ENCODE data around the gene C11orf24. TPM values are rescaled to one million over a fixed set of nuclear protein-coding genes. Genes with fewer than 3 reads are reported as not detected.

Gene C11orf24
- total and polyA plus RNA-seq, 2 of the 8 experiments (the other 6 are each of a cell fraction or from before 2014, with no cell fraction given), result 45.4 to 51.7 TPM

GRCh38 chr11:68226421-68226820 lies 45.4 kb downstream of the C11orf24 start:
- no peak overlapping the region for H3K9ac ChIP-seq (replicated peaks in 1 of 4; ENCODE audit: extremely low read depth in 1 of 4, low read depth in 3 of 4, low read length in 3 of 4)
- no peak overlapping the region for H2BK15ac ChIP-seq (ENCODE audit: low read length)
- H3K27ac ChIP-seq (ENCODE audit: low read depth, low read length), result no peak overlapping the region
- no peak for DNase-seq (ENCODE audit: low read depth in 1 of 2, low spot score in 2 of 2)
- no peak overlapping the region for H2BK20ac ChIP-seq (ENCODE audit: low read length)
- no peak overlapping the region for H3K4ac ChIP-seq (replicated peaks; ENCODE audit: insufficient read length, low read depth, low read length)
- no peak overlapping the region for H3K4me3 ChIP-seq (ENCODE audit: extremely low read depth in 1 of 4, insufficient read depth in 2 of 4, low read depth in 3 of 4, low read length in 4 of 4)
- peaks cover 0 to 2% of the 10 kb centered on the region in 2 experiments for H4K20me1 ChIP-seq (replicated peaks in 1 of 2; ENCODE audit: control insufficient read depth in 1 of 2, insufficient read depth in 2 of 2, low read length in 2 of 2)
- WGBS, 2 experiments (ENCODE audit: extremely low coverage in 1 of 2, insufficient coverage in 1 of 2, insufficient read length in 1 of 2, insufficient replicate concordance in 2 of 2, low coverage in 1 of 2, low lambda C conversion rate in 2 of 2, missing lambda C conversion rate in 1 of 2), result 96% methylated on average over 9 of the region's 9 CpGs; no CpG with 5 or more reads in 1 of the 2 experiments
- no peaks in the 10 kb centered on the region for H3K23me2 ChIP-seq (ENCODE audit: low read depth, low read length)
- H3K4me2 ChIP-seq (ENCODE audit: insufficient read depth in 1 of 2, low read depth in 2 of 2, low read length in 2 of 2), result no peak overlapping the region
- H3K56ac ChIP-seq (replicated peaks; ENCODE audit: insufficient read length, low read depth, low read length), result no peak overlapping the region
- H3K79me2 ChIP-seq (ENCODE audit: control insufficient read depth in 1 of 2, insufficient read depth in 2 of 2, low read length in 2 of 2), result no peaks in the 10 kb centered on the region
- no peak overlapping the region for H4K5ac ChIP-seq (ENCODE audit: insufficient read length, low read depth, low read length)
- peaks cover 0 to 2% (median 0%) of the 10 kb centered on the region in 4 experiments; a peak in 1 of 7 replicates for H3K27me3 ChIP-seq (replicated peaks in 1 of 4; ENCODE audit: control insufficient read depth in 3 of 4, extremely low read depth in 1 of 4, insufficient read depth in 3 of 4, low read length in 3 of 4)
- no peak overlapping the region for H2BK120ac ChIP-seq (replicated peaks; ENCODE audit: low read depth, low read length)
- H3K36me3 ChIP-seq (ENCODE audit: control insufficient read depth in 2 of 4, insufficient read depth in 4 of 4, low read length in 3 of 4), result no peaks in the 10 kb centered on the region
- H3K18ac ChIP-seq (ENCODE audit: extremely low read depth, low read length), result no peak overlapping the region
- no peaks in the 10 kb centered on the region for H3K79me1 ChIP-seq (ENCODE audit: low read depth, low read length)
- no peak overlapping the region for H4K8ac ChIP-seq (ENCODE audit: extremely low read depth, insufficient read depth, low read length)
- no peak overlapping the region for H2AFZ ChIP-seq (ENCODE audit: low read length)
- peaks cover 4% of the 10 kb centered on the region in 2 experiments; a peak in 2 of 4 replicates for H3K9me3 ChIP-seq (ENCODE audit: insufficient read depth in 2 of 2, low read depth in 1 of 2, low read length in 1 of 2)
- no peak for FAIRE-seq
- H2BK12ac ChIP-seq (ENCODE audit: low read depth, low read length), result no peak overlapping the region
- no peak overlapping the region for H3K23ac ChIP-seq (ENCODE audit: insufficient read length)
- no peak overlapping the region for H2AK5ac ChIP-seq (ENCODE audit: low read depth, low read length)
- H3K4me1 ChIP-seq (replicated peaks in 1 of 4; ENCODE audit: control insufficient read depth in 3 of 4, insufficient read depth in 4 of 4, low read length in 3 of 4), result no peaks in the 10 kb centered on the region
- CTCF ChIA-PET (ENCODE audit: partially characterized antibody), result no interaction called here
- POLR2A ChIA-PET (ENCODE audit: partially characterized antibody), result interaction anchor here (3.7 kb wide), 1 partner anchor 12 kb away, joined by 17 read pairs; the partner anchor contains the start of gene KMT5B
- H3K14ac ChIP-seq (ENCODE audit: insufficient read length), result no peak overlapping the region
- no peak overlapping the region; the same call in 1 of the 2 replicates for H2BK5ac ChIP-seq (ENCODE audit: low read depth, low read length)
- H4K91ac ChIP-seq (replicated peaks; ENCODE audit: insufficient read length, low read length), result no peak overlapping the region
- no peak for TF ChIP-seq MAFK (IDR thresholded peaks at IDR 0.05; ENCODE audit: low read depth, low read length)
- no peak for TF ChIP-seq GABPA (IDR thresholded peaks at IDR 0.05; ENCODE audit: borderline replicate concordance, insufficient read depth, low read length)
- no peak for TF ChIP-seq RFX5 (IDR thresholded peaks at IDR 0.05; ENCODE audit: borderline replicate concordance, low read depth, low read length)
- TF ChIP-seq SRF (IDR thresholded peaks at IDR 0.05; ENCODE audit: low read depth, low read length), result no peak
- no peak for TF ChIP-seq TAF1 (IDR thresholded peaks at IDR 0.05; ENCODE audit: low read depth, low read length)
- no peak for TF ChIP-seq SAP30 (IDR thresholded peaks at IDR 0.05; ENCODE audit: insufficient read depth, insufficient replicate concordance, low read length)
- TF ChIP-seq SP2 (IDR thresholded peaks at IDR 0.05; ENCODE audit: low read length), result no peak
- TF ChIP-seq, protein P1, sequence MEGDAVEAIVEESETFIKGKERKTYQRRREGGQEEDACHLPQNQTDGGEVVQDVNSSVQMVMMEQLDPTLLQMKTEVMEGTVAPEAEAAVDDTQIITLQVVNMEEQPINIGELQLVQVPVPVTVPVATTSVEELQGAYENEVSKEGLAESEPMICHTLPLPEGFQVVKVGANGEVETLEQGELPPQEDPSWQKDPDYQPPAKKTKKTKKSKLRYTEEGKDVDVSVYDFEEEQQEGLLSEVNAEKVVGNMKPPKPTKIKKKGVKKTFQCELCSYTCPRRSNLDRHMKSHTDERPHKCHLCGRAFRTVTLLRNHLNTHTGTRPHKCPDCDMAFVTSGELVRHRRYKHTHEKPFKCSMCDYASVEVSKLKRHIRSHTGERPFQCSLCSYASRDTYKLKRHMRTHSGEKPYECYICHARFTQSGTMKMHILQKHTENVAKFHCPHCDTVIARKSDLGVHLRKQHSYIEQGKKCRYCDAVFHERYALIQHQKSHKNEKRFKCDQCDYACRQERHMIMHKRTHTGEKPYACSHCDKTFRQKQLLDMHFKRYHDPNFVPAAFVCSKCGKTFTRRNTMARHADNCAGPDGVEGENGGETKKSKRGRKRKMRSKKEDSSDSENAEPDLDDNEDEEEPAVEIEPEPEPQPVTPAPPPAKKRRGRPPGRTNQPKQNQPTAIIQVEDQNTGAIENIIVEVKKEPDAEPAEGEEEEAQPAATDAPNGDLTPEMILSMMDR (IDR thresholded peaks at IDR 0.05; ENCODE audit: control extremely low read depth in 1 of 3, insufficient read depth in 1 of 3, low read depth in 1 of 3, low read length in 3 of 3), result no peak
- TF ChIP-seq RXRA (IDR thresholded peaks at IDR 0.05; ENCODE audit: insufficient read depth, low read depth, low read length), result no peak
- TF ChIP-seq EP300 (IDR thresholded peaks at IDR 0.05; ENCODE audit: borderline replicate concordance in 1 of 2, low read depth in 2 of 2, low read length in 2 of 2), result no peak
- TF ChIP-seq BRCA1 (IDR thresholded peaks at IDR 0.05; ENCODE audit: low read depth, low read length), result no peak
- TF ChIP-seq SP1 (IDR thresholded peaks at IDR 0.05; ENCODE audit: low read depth, low read length), result no peak
